GM12873 (cell line): ENCODE measurements around the gene NFASC.

Experiments used
- CTCF ChIP-seq: IDR thresholded peaks from 2 replicates; pipeline ENCODE4 v1.5.1; 2012; ENCODE audit warnings: low read depth, mild to moderate bottlenecking, moderate library complexity, low read length, control low read depth; ENCODE audit not compliant: insufficient read depth; ENCODE audit errors: missing control alignments

The NFASC gene

GRCh38 chr1:205028924-205029323 lies 158.3 kb downstream of the NFASC start:
- no peak for TF ChIP-seq CTCF

GRCh38 chr1:205030241-205030640 lies 159.6 kb downstream of the NFASC start:
- TF ChIP-seq CTCF = no peak

GRCh38 chr1:205030896-205031295 lies 160.2 kb downstream of the NFASC start:
- TF ChIP-seq CTCF = no peak

- TF ChIP-seq CTCF = no peak
These were observed 161.8 kb downstream of the NFASC start for GRCh38 chr1:205032508-205032907.

- no peak for TF ChIP-seq CTCF
These were observed 166.9 kb downstream of the NFASC start for GRCh38 chr1:205037539-205037938.

GRCh38 chr1:205038132-205038786 lies 167.6 kb downstream of the NFASC start:
- no peak for TF ChIP-seq CTCF

GRCh38 chr1:205041001-205041715 lies 170.5 kb downstream of the NFASC start:
- no peak for TF ChIP-seq CTCF
